Measurements from ENCODE around the gene HIC1. TPM values are rescaled to one million over a fixed set of nuclear protein-coding genes. Genes with fewer than 3 reads are reported as not detected.

The HIC1 gene
- polyA plus RNA-seq, 1 donor (not counting 4 experiments of a cell fraction or from before 2014, with no cell fraction given) = 0.64 TPM

GRCh38 chr17:2101448-2102257 lies 46.8 kb downstream of the HIC1 start:
- Histone ChIP-seq H3K79me2 (ENCODE audit: control insufficient read depth, insufficient read depth, low read length) (no peaks in the 10 kb centered on the region), H3K9ac (ENCODE audit: control insufficient read depth, extremely low read depth, insufficient read depth, low read length) (peak overlapping the region; percentile 19)
- peak; percentile 81 for FAIRE-seq

DNA sequence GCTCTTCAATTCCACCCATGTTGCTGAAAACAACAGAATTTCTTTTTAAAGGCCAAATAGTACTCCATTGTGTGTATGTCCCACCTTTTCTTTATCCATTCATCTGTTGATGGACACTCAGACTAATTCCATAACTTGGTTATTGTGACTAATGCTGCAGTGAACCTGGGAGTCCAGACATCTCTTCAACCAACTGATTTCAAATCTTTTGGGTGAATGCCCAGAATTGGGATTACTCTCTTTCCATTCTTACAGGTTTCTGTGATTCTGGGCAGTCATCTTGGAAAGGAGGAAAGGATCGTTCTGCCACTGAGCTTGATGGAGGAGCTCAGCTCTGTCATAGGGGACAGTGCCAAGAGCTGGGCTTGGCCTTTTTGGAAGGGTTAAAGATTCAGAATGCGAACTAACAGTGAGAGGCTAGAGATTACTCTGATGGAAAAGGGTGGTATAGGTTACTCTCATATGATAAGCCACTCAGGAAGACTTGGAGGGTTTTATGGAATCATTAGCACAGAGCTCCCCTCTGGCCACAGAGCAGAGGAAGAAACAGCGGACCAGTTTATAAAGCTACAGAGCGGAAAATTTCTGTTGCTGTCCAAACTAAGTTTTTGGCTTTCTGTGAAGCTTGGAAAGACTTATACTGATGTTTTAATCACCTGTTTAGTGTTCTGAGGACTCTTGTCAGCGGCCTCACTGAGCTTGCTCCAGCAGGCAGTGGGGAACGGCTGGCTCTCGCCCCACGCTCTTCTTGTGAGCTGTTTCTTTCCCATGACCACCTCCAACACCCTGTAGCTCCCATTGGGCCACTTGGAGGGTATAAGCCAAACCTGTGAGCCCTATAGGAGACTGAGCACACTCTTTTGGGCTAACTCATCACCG lies 48.3 kb downstream of the HIC1 start:
- Histone ChIP-seq H3K9ac (ENCODE audit: control insufficient read depth, extremely low read depth, insufficient read depth, low read length) (no peak overlapping the region), H3K27me3 (ENCODE audit: control insufficient read depth, extremely low read depth, insufficient read depth, low read length) (no peaks in the 10 kb centered on the region), H3K4me3 (ENCODE audit: control insufficient read depth in 2 of 3, extremely low read depth in 1 of 3, insufficient read depth in 2 of 3, low read depth in 1 of 3, low read length in 3 of 3) (no peak overlapping the region), H3K36me3 (ENCODE audit: control insufficient read depth in 2 of 2, extremely low read depth in 1 of 2, insufficient read depth in 2 of 2, low read length in 2 of 2) (peaks cover 0 to 1% of the 10 kb centered on the region in 2 experiments), H3K9me3 (ENCODE audit: control insufficient read depth, low read depth, low read length) (no peaks in the 10 kb centered on the region), H3K4me2 (ENCODE audit: control insufficient read depth, extremely low read depth, insufficient read depth, low read depth, low read length) (no peak overlapping the region), H2AFZ (ENCODE audit: control insufficient read depth, low read length) (no peak overlapping the region), H3K9me1 (ENCODE audit: control insufficient read depth, extremely low read depth, insufficient read depth, low read length) (no peaks in the 10 kb centered on the region), H4K20me1 (ENCODE audit: control insufficient read depth, extremely low read depth, insufficient read depth, low read length) (no peaks in the 10 kb centered on the region), H3K79me2 (ENCODE audit: control insufficient read depth, insufficient read depth, low read length) (no peaks in the 10 kb centered on the region), H3K4me1 (ENCODE audit: control insufficient read depth, extremely low read depth, insufficient read depth, low read length) (peaks cover 14% of the 10 kb centered on the region), H3K27ac (ENCODE audit: control insufficient read depth, insufficient read depth, low read length) (no peak overlapping the region)
- FAIRE-seq (peak; percentile 9), DNase-seq (ENCODE audit: low read depth, low spot score) (no peak)
- TF ChIP-seq EZH2 (IDR thresholded peaks at IDR 0.05; ENCODE audit: low read length) = no peak
- TF ChIP-seq, protein P1, sequence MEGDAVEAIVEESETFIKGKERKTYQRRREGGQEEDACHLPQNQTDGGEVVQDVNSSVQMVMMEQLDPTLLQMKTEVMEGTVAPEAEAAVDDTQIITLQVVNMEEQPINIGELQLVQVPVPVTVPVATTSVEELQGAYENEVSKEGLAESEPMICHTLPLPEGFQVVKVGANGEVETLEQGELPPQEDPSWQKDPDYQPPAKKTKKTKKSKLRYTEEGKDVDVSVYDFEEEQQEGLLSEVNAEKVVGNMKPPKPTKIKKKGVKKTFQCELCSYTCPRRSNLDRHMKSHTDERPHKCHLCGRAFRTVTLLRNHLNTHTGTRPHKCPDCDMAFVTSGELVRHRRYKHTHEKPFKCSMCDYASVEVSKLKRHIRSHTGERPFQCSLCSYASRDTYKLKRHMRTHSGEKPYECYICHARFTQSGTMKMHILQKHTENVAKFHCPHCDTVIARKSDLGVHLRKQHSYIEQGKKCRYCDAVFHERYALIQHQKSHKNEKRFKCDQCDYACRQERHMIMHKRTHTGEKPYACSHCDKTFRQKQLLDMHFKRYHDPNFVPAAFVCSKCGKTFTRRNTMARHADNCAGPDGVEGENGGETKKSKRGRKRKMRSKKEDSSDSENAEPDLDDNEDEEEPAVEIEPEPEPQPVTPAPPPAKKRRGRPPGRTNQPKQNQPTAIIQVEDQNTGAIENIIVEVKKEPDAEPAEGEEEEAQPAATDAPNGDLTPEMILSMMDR (optimal IDR thresholded peaks at IDR 0.05 in 1 of 3, IDR thresholded peaks at IDR 0.05 in 1 of 3, conservative IDR thresholded peaks at IDR 0.05 in 1 of 3; ENCODE audit: extremely low read depth in 1 of 3, insufficient read depth in 2 of 3, low read length in 3 of 3) = no peak
- dilution Hi-C loops (cut with MboI; ENCODE audit: extremely low pct_ligation_motif_present, low sequenced_read_pairs) = no loop called here

More at GRCh38 chr17:2101448-2102257, 46.8 kb downstream of the HIC1 start:
- no peaks in the 10 kb centered on the region for H3K9me3 ChIP-seq (ENCODE audit: control insufficient read depth, low read depth, low read length)
- no peak overlapping the region for H3K4me3 ChIP-seq (ENCODE audit: control insufficient read depth in 2 of 3, extremely low read depth in 1 of 3, insufficient read depth in 2 of 3, low read depth in 1 of 3, low read length in 3 of 3)
- no peak for DNase-seq (ENCODE audit: low read depth, low spot score)
- TF ChIP-seq EZH2 (IDR thresholded peaks at IDR 0.05; ENCODE audit: low read length) = no peak
- TF ChIP-seq, protein P1 (optimal IDR thresholded peaks at IDR 0.05 in 1 of 3, IDR thresholded peaks at IDR 0.05 in 1 of 3, conservative IDR thresholded peaks at IDR 0.05 in 1 of 3; ENCODE audit: extremely low read depth in 1 of 3, insufficient read depth in 2 of 3, low read length in 3 of 3) = peak in 1 of 3 experiments; percentile 18
- no peaks in the 10 kb centered on the region for H4K20me1 ChIP-seq (ENCODE audit: control insufficient read depth, extremely low read depth, insufficient read depth, low read length)
- dilution Hi-C loops (cut with MboI; ENCODE audit: extremely low pct_ligation_motif_present, low sequenced_read_pairs) = no loop called here
- peaks cover 14% of the 10 kb centered on the region for H3K4me1 ChIP-seq (ENCODE audit: control insufficient read depth, extremely low read depth, insufficient read depth, low read length)
- peak overlapping the region; percentile 28 for H3K27ac ChIP-seq (ENCODE audit: control insufficient read depth, insufficient read depth, low read length)
- H3K4me2 ChIP-seq (ENCODE audit: control insufficient read depth, extremely low read depth, insufficient read depth, low read depth, low read length) = peak overlapping the region; percentile 45
- peaks cover 0 to 1% of the 10 kb centered on the region in 2 experiments for H3K36me3 ChIP-seq (ENCODE audit: control insufficient read depth in 2 of 2, extremely low read depth in 1 of 2, insufficient read depth in 2 of 2, low read length in 2 of 2)
- no peak overlapping the region for H2AFZ ChIP-seq (ENCODE audit: control insufficient read depth, low read length)
- no peaks in the 10 kb centered on the region for H3K27me3 ChIP-seq (ENCODE audit: control insufficient read depth, extremely low read depth, insufficient read depth, low read length)
- no peaks in the 10 kb centered on the region for H3K9me1 ChIP-seq (ENCODE audit: control insufficient read depth, extremely low read depth, insufficient read depth, low read length)
